ENCODE results near the gene PLD1. TPM values are rescaled to one million over a fixed set of nuclear protein-coding genes. Genes with fewer than 3 reads are reported as not detected.

The PLD1 gene
- total RNA-seq, 1 experiment from 2014 or later, result 32.5 TPM

GRCh38 chr3:171591070-171591469 is 219.2 kb downstream of the PLD1 start:
- Histone ChIP-seq H3K27me3 (ENCODE audit: insufficient read depth, low read depth) (no peaks in the 10 kb centered on the region), H3K79me2 (ENCODE audit: low read depth) (no peaks in the 10 kb centered on the region), H3K9me2 (ENCODE audit: insufficient read depth) (no peaks in the 10 kb centered on the region), H4K20me1 (ENCODE audit: insufficient read depth) (no peaks in the 10 kb centered on the region), H3K9me3 (ENCODE audit: insufficient read depth, low read depth) (no peaks in the 10 kb centered on the region), H3K27ac (no peak overlapping the region), H3F3A (ENCODE audit: insufficient read depth, low read depth) (no peaks in the 10 kb centered on the region), H3K4me3 (no peak overlapping the region), H2AFZ (no peak overlapping the region), H3K4me1 (replicated peaks; ENCODE audit: insufficient read depth) (no peaks in the 10 kb centered on the region), H3K36me3 (ENCODE audit: low read depth) (no peaks in the 10 kb centered on the region), H3K4me2 (no peak overlapping the region)
- no TSS peak for BruUV-seq (replicated peaks)
- ChIA-PET CTCF (interaction anchor here (0.5 kb wide), 1 partner anchor 629 kb away, joined by 3 read pairs; no protein-coding TSS in a partner anchor), POLR2A (ENCODE audit: unreplicated experiment) (interaction anchor here (0.6 kb wide), 1 partner anchor 511 kb away, joined by 3 read pairs; no protein-coding TSS in a partner anchor)
- DNase-seq, result no peak
- intact Hi-C loops (cut with micrococcal nuclease; ENCODE audit: unreplicated experiment), result no loop called here
- TF ChIP-seq EZH2 (IDR thresholded peaks at IDR 0.05; ENCODE audit: low read depth), result no peak
- TF ChIP-seq CTCF (conservative IDR thresholded peaks at IDR 0.05), result no peak

GRCh38 chr3:171586274-171586673 is 224.0 kb downstream of the PLD1 start:
- Histone ChIP-seq H3K4me1 (replicated peaks; ENCODE audit: insufficient read depth) (peaks cover 22% of the 10 kb centered on the region), H3K9me3 (ENCODE audit: insufficient read depth, low read depth) (no peaks in the 10 kb centered on the region), H3K4me3 (no peak overlapping the region), H2AFZ (no peak overlapping the region), H3F3A (ENCODE audit: insufficient read depth, low read depth) (peaks cover 14% of the 10 kb centered on the region; the same call in 1 of the 2 replicates), H3K27me3 (ENCODE audit: insufficient read depth, low read depth) (no peaks in the 10 kb centered on the region), H3K79me2 (ENCODE audit: low read depth) (no peaks in the 10 kb centered on the region), H3K9me2 (ENCODE audit: insufficient read depth) (no peaks in the 10 kb centered on the region), H3K27ac (no peak overlapping the region), H3K36me3 (ENCODE audit: low read depth) (no peaks in the 10 kb centered on the region), H4K20me1 (ENCODE audit: insufficient read depth) (no peaks in the 10 kb centered on the region), H3K4me2 (no peak overlapping the region)
- intact Hi-C loops (cut with micrococcal nuclease; ENCODE audit: unreplicated experiment), result no loop called here
- no TSS peak for BruUV-seq (replicated peaks)
- no peak for DNase-seq
- ChIA-PET POLR2A (ENCODE audit: unreplicated experiment) (no interaction called here), CTCF (interaction anchor here (0.6 kb wide), 1 partner anchor 1037 kb away, joined by 8 read pairs; no protein-coding TSS in a partner anchor)
- TF ChIP-seq CTCF (conservative IDR thresholded peaks at IDR 0.05) (no peak), EZH2 (IDR thresholded peaks at IDR 0.05; ENCODE audit: low read depth) (no peak)

- peak; percentile 87 to 93 for DNase-seq
- ChIA-PET POLR2A (ENCODE audit: unreplicated experiment) (interaction anchor here (0.6 to 1.0 kb wide), 4 partner anchors 9 to 227 kb away, joined by 3 to 4 read pairs (median 3); no protein-coding TSS in a partner anchor), CTCF (interaction anchor here (0.6 to 1.0 kb wide), 4 partner anchors 188 to 1038 kb away, joined by 3 to 9 read pairs (median 6); no protein-coding TSS in a partner anchor)
- intact Hi-C loops (cut with micrococcal nuclease; ENCODE audit: unreplicated experiment), result no loop called here
- Histone ChIP-seq H3K27me3 (ENCODE audit: insufficient read depth, low read depth) (no peaks in the 10 kb centered on the region), H3K4me2 (peak overlapping the region; percentile 24; the same call in 1 of the 2 replicates), H2AFZ (no peak overlapping the region), H3K9me3 (ENCODE audit: insufficient read depth, low read depth) (no peaks in the 10 kb centered on the region), H4K20me1 (ENCODE audit: insufficient read depth) (no peaks in the 10 kb centered on the region), H3K36me3 (ENCODE audit: low read depth) (no peaks in the 10 kb centered on the region), H3K79me2 (ENCODE audit: low read depth) (no peaks in the 10 kb centered on the region), H3F3A (ENCODE audit: insufficient read depth, low read depth) (peaks cover 14% of the 10 kb centered on the region; the same call in 1 of the 2 replicates), H3K9me2 (ENCODE audit: insufficient read depth) (no peaks in the 10 kb centered on the region), H3K27ac (no peak overlapping the region), H3K4me3 (no peak overlapping the region), H3K4me1 (replicated peaks; ENCODE audit: insufficient read depth) (peaks cover 22% of the 10 kb centered on the region)
- BruUV-seq (replicated peaks), result no TSS peak
- TF ChIP-seq CTCF (conservative IDR thresholded peaks at IDR 0.05) (no peak), EZH2 (IDR thresholded peaks at IDR 0.05; ENCODE audit: low read depth) (no peak)
These were observed 225.2 kb downstream of the PLD1 start for GRCh38 chr3:171585039-171585438.

Measured in PC-9 (cell line).